T-helper 2 cell treated with Interferon-gamma antibody and Interleukin-4, amounts not matched to agents 100 ng/mL and 5 ng/mL, for 36 hours (primary cell): ENCODE data around the gene LMF2. TPM values are rescaled to one million over a fixed set of nuclear protein-coding genes. Genes with fewer than 3 reads are reported as not detected.
"Not testable (repeated sequence)": the region's sequence is repeated elsewhere in the genome, so short reads cannot be mapped to it uniquely, and the experiment has no call there.

Source experiments
- intact Hi-C: fragments of 100-400 bp; cut with micrococcal nuclease; formaldehyde crosslinking; loops from one replicate; pipeline ENCODE4 v1.15.1; 2023
- total RNA-seq: library from RNA; stranded (reverse); gene quantifications from 2 replicates; pipeline ENCODE4 v1.2.3, GENCODE V29; 2022

LMF2 gene
- total RNA-seq, 1 donor from 2014 or later = 118 TPM

DNA sequence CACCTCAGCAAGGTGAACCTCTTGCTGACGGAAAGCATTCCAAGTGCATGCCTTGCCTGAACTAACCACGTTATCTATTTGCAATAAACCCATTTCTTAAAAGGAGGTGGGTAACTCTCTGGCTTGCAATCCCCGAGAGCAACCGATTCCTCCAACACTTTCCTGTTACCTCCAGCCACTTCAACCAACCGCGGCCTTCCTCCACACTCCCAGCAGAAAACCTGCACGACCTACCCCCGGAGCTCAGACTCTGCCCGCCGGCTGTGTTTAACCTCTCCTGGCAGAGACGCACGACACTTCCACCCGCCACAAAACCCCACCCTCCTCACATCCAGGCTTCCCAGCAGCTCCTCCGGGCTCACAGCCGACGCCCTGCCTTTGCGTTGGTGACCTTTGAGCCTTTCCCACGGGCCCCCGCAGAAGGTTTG lies 17.2 kb upstream of the LMF2 start:
- intact Hi-C loops = loop anchor here (1.0 to 2.0 kb wide), 3 partner anchors 16 to 96 kb away; partner anchors contain the start of genes CHKB and NCAPH2

GRCh38 chr22:50523806-50524675 lies 16.5 kb upstream of the LMF2 start:
- intact Hi-C loops = loop anchor here (2.0 kb wide), 1 partner anchor 97 kb away; no protein-coding TSS in a partner anchor

GRCh38 chr22:50523458-50523805 lies 15.9 kb upstream of the LMF2 start:
- intact Hi-C loops = no loop called here

DNA sequence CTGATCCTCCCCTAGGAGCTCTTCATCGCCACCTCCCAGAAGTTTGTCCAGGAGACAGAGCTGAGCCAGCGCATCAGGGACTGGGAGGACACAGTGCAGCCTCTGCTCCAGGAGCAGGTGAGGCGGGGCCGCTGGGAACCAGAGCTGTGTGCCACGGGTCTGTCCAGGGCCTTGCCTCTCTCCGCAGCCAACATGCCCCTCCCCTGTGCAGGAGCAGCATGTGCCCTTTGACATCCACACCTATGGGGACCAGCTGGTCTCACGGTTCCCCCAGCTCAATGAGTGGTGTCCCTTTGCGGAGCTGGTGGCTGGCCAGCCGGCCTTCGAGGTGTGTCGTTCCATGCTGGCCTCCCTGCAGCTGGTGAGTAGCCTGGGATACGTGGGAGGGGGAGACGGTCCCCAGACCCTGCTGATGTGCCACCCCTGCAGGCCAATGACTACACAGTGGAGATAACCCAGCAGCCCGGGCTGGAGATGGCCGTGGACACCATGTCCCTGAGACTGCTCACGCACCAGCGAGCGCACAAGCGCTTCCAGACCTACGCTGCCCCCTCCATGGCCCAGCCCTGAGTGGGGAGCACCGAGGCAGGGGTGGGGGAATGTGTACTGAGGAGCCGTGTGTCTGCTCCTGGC lies 15.4 kb upstream of the LMF2 start:
- intact Hi-C loops = no loop called here

- intact Hi-C loops = no loop called here
These were observed 14.8 kb upstream of the LMF2 start for GRCh38 chr22:50522208-50522805.

DNA sequence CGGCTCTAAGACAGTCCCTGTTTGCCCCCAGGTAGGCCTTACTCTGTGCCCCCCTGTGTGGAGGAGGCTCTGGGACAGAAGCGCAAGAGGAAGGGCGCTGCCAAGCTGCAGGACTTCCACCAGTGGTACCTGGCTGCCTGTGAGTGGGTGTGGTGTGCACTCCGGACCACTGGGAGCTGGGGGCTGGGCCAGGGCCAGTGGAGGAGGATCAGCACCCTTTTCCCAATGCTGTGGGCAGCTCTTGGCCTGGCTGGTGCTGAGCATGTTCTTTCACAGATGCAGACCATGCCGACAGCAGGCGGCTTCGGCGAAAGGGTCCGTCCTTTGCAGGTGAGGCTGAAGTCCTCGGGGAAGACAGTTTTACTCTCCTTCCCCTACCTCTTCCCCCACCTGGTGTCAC lies 14.2 kb upstream of the LMF2 start:
- intact Hi-C loops = no loop called here

DNA sequence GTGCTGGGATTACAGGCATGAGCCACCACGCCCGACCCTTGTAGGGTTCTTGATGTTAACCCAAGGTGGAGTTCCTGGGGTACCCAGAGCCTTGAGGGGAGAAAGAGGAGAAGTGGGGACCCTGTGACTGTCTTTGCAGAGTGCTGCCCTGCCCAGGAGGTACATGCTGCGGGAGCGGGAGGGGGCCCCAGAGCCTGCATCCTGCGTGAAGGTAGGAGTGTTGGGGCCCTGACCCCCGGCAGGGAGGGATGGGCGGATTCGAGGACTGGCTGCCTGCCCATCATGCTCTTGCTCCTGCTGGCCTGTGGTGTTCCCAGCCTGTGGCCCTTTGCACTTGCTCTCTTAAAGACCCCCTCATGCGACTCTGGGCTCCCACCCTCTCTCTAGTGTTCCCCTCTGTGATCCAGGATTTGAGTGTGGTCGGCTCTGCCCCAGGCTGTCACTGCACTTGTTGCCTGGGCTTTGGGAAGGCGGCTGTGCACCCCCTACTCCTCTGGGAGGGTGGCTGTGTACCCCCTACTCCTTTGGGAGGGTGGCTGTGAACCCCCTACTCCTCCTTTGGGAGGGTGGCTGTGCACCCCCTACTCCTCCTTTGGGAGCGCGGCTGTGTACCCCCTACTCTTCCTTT lies 13.4 kb upstream of the LMF2 start:
- intact Hi-C loops = no loop called here

DNA sequence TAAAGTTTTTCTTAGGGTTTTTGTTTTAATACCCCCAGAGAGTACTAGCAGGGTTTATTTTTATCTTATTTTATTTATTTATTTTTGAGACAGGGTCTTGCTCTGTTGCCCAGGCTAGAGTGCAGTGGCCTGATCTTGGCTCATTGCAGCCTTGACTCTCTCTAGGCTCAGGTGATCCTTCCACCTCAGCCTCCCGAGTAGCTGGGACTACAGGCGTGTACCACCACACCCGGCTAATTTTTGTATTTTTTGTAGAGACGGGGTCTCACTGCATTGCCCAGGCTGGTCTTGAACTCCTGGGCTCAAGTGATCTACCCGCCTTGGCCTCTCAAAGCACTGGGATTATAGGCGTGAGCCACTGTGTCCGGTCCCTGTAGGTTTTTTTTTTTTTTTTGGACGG lies 12.7 kb upstream of the LMF2 start:
- intact Hi-C loops = not testable (repeated sequence)

DNA sequence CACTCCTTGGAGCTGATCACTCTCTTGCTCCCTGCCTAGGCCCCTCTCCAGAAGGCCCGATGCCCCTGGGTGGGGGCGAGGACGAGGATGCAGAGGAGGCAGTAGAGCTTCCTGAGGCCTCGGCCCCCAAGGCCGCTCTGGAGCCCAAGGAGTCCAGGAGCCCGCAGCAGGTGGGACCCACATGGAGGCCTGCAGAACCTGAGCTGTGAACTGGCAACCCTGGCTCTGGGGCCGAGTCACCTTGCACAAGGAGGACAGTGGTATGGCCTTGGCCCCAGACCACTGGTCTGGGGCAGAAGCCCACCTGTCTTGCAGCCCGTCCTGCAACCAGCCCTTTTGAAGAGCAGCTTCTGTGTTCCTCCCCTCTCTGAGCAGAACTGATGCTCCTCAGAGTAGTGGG lies 11.6 kb upstream of the LMF2 start:
- intact Hi-C loops = no loop called here

- intact Hi-C loops = no loop called here
These were observed 11.1 kb upstream of the LMF2 start for GRCh38 chr22:50518606-50519005.

GRCh38 chr22:50517495-50518260 lies 10.2 kb upstream of the LMF2 start:
- intact Hi-C loops = no loop called here

- intact Hi-C loops = no loop called here
These were observed 9.4 kb upstream of the LMF2 start for GRCh38 chr22:50516891-50517290.

DNA sequence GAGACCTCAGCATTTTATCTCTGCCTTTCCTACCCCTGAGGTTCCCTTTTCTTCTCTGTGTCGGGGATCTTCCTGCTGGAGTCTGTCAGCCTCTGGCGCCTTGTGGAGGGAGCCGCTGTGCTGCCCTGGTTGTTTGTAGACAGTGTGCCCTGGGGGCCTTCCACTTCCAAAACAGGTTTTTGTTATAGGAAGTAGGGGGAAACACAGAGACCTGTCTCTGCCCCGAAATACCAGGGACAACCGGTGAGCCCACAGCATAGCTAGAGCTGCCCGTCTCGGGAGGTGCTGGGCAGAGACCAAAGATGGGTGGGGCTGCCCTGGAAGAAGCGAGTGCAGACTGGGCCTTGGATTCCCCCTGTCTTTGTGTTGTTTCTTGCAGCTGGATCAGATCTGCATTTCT lies 8.6 kb upstream of the LMF2 start:
- intact Hi-C loops = no loop called here

DNA sequence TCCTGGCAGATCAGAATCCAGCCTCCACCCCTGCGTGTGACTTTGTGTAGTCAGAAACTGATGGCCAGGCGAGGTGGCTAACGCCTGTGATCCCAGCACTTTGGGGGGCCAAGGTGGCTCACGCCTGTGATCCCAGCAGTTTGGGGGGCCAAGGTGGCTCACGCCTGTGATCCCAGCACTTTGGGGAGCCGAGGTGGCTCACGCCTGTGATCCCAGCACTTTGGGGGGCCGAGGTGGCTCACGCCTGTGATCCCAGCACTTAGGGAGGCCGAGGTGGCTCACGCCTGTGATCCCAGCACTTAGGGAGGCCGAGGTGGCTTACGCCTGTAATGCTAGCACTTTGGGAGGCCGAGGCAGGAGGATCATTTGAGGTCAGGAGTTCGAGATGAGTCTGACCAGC lies 5.7 kb upstream of the LMF2 start:
- intact Hi-C loops = no loop called here

DNA sequence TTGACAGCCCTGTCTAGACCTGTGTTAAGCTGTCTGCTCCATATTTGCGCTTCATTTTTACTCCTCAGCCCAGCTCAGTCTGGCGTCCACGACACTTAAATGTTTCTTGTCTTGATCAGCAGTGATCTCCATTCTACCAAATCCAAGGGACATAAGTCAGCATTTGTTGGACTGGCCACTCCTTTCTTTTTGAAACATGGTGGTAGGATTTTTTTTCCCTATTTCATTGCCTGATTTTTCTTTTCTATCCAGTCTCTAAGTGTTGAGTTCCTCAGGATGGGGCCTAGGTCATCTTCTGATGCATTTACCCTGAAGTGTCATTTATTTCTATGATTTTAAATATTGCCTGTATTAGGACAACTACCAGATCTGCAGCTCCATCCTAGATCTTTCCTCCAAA lies 1.4 kb upstream of the LMF2 start:
- intact Hi-C loops = loop anchor here (1.0 to 2.0 kb wide), 6 partner anchors 16 to 167 kb away; partner anchors contain the start of genes ARSA, SBF1, SCO2 and SYCE3

GRCh38 chr22:50507991-50508884 lies 736 bp upstream of the LMF2 start, which contains the start of gene NCAPH2:
TSS of gene NCAPH2 (plus strand) at chr22:50508224. CDS start at chr22:50508338, 114 bp downstream.
- intact Hi-C loops = loop anchor here (1.0 to 2.0 kb wide), 6 partner anchors 17 to 166 kb away; partner anchors contain the start of genes ARSA, SBF1, SCO2 and SYCE3

- intact Hi-C loops = no loop called here
These were observed 686 bp downstream of the LMF2 start for GRCh38 chr22:50506611-50507420.

GRCh38 chr22:50505776-50506610 lies 1.5 kb downstream of the LMF2 start:
- intact Hi-C loops = no loop called here
